Glutamatergic neuron (in vitro differentiated cells): ENCODE data around the gene PTPRT. TPM values are rescaled to one million over a fixed set of nuclear protein-coding genes. Genes with fewer than 3 reads are reported as not detected.
"Not testable (repeated sequence)": the region's sequence is repeated elsewhere in the genome, so short reads cannot be mapped to it uniquely, and the experiment has no call there.

Experiments
- DNase-seq: peaks from one replicate; pipeline ENCODE4 v3.0.0; 2022
- H3K27ac Mint-ChIP-seq: one replicate; pipeline ENCODE4 v1.8.0; 2020; ENCODE audit warnings: mild to moderate bottlenecking, mixed read lengths, inconsistent platforms; ENCODE audit not compliant: unreplicated experiment
- H3K27me3 Mint-ChIP-seq: one replicate; pipeline ENCODE4 v1.8.0; 2020; ENCODE audit warnings: mild to moderate bottlenecking, moderate library complexity, mixed read lengths, inconsistent platforms; ENCODE audit not compliant: unreplicated experiment
- H3K36me3 Mint-ChIP-seq: one replicate; pipeline ENCODE4 v1.8.0; 2020; ENCODE audit warnings: mild to moderate bottlenecking, mixed read lengths, inconsistent platforms; ENCODE audit not compliant: unreplicated experiment
- H3K4me1 Mint-ChIP-seq: one replicate; pipeline ENCODE4 v1.8.0; 2020; ENCODE audit warnings: mild to moderate bottlenecking, low read depth, mixed read lengths, inconsistent platforms; ENCODE audit not compliant: unreplicated experiment
- H3K4me3 Mint-ChIP-seq: one replicate; pipeline ENCODE4 v1.8.0; 2020; ENCODE audit warnings: mild to moderate bottlenecking, mixed read lengths, inconsistent platforms; ENCODE audit not compliant: unreplicated experiment
- H3K9me3 Mint-ChIP-seq: one replicate; pipeline ENCODE4 v1.8.0; 2020; ENCODE audit warnings: mild to moderate bottlenecking, moderate library complexity, mixed read lengths, inconsistent platforms; ENCODE audit not compliant: unreplicated experiment
- CTCF ChIP-seq: fragments of 200-600 bp; sonication (generic); IDR thresholded peaks from one replicate; pipeline ENCODE4 v1.5.0; 2021; ENCODE audit not compliant: partially characterized antibody, unreplicated experiment
- total RNA-seq: library from RNA; stranded (reverse); fragmentation: NEBNext Ultra II Directional; extraction: Animal tissue kit (Norgen Biotek cat#: 25700); gene quantifications from one replicate; pipeline ENCODE4 v1.2.1, GENCODE V29; 2021; ENCODE audit not compliant: unreplicated experiment

PTPRT gene
- total RNA-seq, 1 donor from 2014 or later = 1.9 TPM

DNA sequence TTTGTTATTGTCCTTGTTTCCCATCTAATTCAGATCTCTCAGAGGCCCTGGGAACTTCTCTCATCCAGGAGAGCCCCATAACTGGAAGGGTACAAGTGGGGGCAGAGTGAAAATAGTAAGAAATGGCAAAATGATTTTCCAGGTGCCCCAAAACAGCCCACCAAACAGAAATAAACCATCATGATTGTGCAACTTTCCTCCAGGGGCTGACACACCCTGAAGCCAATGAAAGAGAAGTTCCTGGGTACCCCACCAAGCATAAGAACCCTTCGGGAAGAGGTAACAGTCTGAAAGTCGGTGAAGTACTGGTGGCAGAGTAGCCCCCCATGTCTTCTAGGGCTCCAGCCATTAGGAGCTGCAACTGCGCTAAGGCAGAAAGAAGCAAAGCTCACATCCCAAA, 282.0 kb downstream of the PTPRT start:
- Mint-ChIP-seq H3K27ac (no peak overlapping the region), H3K4me1 (no peaks in the 10 kb centered on the region), H3K27me3 (peaks cover 2% of the 10 kb centered on the region), H3K4me3 (no peak overlapping the region), H3K36me3 (no peaks in the 10 kb centered on the region), H3K9me3 (no peaks in the 10 kb centered on the region)
- DNase-seq = no peak
- no peak for TF ChIP-seq CTCF

DNA sequence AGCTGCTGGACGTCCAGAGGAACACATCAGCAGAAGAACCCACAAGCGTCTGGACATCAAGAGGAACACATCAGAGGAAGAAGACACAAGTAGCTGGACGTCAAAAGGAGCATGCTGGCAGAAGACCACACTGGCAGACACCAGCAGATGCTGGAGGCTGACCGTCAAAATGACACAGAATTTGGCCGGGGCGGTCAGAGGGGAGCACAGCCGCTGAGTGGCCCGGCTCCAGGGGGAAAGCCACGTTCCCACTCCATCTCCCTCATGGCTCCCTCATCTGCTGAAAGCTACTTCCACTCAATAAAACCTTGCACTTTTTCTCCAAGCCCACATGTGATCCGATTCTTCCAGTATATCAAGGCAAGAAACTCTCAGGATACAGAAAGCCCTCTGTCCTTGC, 283.6 kb downstream of the PTPRT start:
- H3K4me3 Mint-ChIP-seq = no peak overlapping the region
- H3K27ac Mint-ChIP-seq = no peak overlapping the region
- no peaks in the 10 kb centered on the region for H3K36me3 Mint-ChIP-seq
- TF ChIP-seq CTCF = no peak
- no peaks in the 10 kb centered on the region for H3K4me1 Mint-ChIP-seq
- DNase-seq = no peak
- no peaks in the 10 kb centered on the region for H3K9me3 Mint-ChIP-seq
- peaks cover 2% of the 10 kb centered on the region for H3K27me3 Mint-ChIP-seq

GRCh38 chr20:42902509-42902908, 287.2 kb downstream of the PTPRT start:
- no peak overlapping the region for H3K4me3 Mint-ChIP-seq
- no peak for DNase-seq
- H3K9me3 Mint-ChIP-seq = no peaks in the 10 kb centered on the region
- TF ChIP-seq CTCF = no peak
- no peaks in the 10 kb centered on the region for H3K36me3 Mint-ChIP-seq
- H3K27ac Mint-ChIP-seq = no peak overlapping the region
- no peaks in the 10 kb centered on the region for H3K4me1 Mint-ChIP-seq
- H3K27me3 Mint-ChIP-seq = peaks cover 2% of the 10 kb centered on the region

GRCh38 chr20:42901689-42902440, 287.8 kb downstream of the PTPRT start:
- H3K27me3 Mint-ChIP-seq = peaks cover 2% of the 10 kb centered on the region
- H3K4me1 Mint-ChIP-seq = no peaks in the 10 kb centered on the region
- H3K27ac Mint-ChIP-seq = no peak overlapping the region
- H3K36me3 Mint-ChIP-seq = no peaks in the 10 kb centered on the region
- no peaks in the 10 kb centered on the region for H3K9me3 Mint-ChIP-seq
- no peak overlapping the region for H3K4me3 Mint-ChIP-seq
- no peak for TF ChIP-seq CTCF
- DNase-seq = no peak

- not testable (repeated sequence) for H3K27me3 Mint-ChIP-seq, H3K4me3 Mint-ChIP-seq, H3K9me3 Mint-ChIP-seq, H3K27ac Mint-ChIP-seq, H3K36me3 Mint-ChIP-seq, DNase-seq, H3K4me1 Mint-ChIP-seq
Measured at GRCh38 chr20:42900764-42901163, 288.9 kb downstream of the PTPRT start.
